Uterus (tissue), 2 donors: Measurements from ENCODE around the gene GTPBP3.

Experiments
- CTCF ChIP-seq, 4 experiments: fragments of 200-600 bp in 2 of 4; fragments of 450-650 bp in 2 of 4; sonication (generic) in 2 of 4; IDR thresholded peaks; one replicate each; pipeline ENCODE4 v1.5.1; 2016 to 2019; ENCODE audit warnings: antibody characterized with exemption in 4 of 4, mild to moderate bottlenecking in 2 of 4, moderate library complexity in 1 of 4
- POLR2A ChIP-seq, 2 donors: fragments of 450-650 bp; IDR thresholded peaks; one replicate each; pipeline ENCODE4 v1.6.1; 2016; ENCODE audit warnings: antibody characterized with exemption in 2 of 2, mild to moderate bottlenecking in 1 of 2, moderate library complexity in 1 of 2

GRCh38 chr19:17327654-17328516 lies 9.5 kb upstream of the GTPBP3 start:
- TF ChIP-seq POLR2A (IDR thresholded peaks at IDR 0.05), result no peak
- TF ChIP-seq CTCF (IDR thresholded peaks at IDR 0.05), result peak in 3 of 4 experiments; percentile 33 to 49 (median 40)
